Placental epithelial cell (primary cell): Measurements from ENCODE around the gene CDIP1. TPM values are rescaled to one million over a fixed set of nuclear protein-coding genes. Genes with fewer than 3 reads are reported as not detected.

Source experiments
- total RNA-seq: library from RNA; depleted of rRNA; stranded (reverse); fragments of >200 nt; gene quantifications from 2 replicates; pipeline ENCODE4 v1.2.3, GENCODE V29; 2012

Gene CDIP1
- 13.7 TPM in 2 replicates for total RNA-seq

DNA sequence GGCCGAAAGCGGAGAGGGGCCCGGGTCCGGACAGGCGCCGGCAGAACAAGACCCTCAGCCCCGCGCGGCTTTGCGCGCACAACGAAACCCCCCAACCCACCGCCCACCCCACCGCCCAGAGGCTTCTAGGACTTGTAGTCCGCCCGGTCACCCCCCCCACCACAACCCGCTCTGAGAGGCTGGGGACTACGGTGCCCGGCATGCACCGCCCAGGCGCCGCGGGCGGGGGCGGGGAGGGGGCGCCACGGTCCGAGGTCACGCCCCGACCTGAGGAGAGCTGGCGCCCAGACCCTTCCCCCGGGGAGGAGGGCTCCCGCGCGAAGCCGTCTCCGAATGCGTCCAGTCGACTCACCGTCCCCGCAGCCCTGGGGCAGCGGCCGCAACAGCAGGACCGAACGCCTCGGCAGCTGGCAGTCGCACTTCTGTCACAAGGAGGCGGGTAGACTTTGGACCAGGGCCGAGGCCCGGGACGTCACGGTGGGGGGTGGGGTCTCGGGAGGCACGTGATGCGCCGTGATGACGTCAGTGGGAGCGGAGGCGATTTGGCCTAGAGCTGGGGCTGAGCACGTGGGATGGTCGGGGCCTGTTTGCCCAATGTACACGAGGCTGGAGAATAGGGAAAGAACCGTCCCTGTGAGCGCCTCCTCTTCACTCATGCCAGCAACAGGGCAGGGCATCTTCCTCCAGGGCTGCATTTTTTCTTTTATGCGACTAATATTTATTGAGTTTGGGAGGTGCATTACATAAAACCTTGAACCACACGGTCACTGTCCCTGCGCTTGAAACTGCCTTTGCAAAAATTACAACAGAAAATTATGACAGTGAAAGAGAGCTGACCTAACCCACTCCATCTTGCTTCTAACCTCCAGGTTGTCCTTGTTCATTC, at the start of gene CDIP1:
Gene CDIP1 (minus strand): TSS at position 424 of the 886 bp plus-strand sequence. CDS start 24,643 bp downstream, outside the sequence.

DNA sequence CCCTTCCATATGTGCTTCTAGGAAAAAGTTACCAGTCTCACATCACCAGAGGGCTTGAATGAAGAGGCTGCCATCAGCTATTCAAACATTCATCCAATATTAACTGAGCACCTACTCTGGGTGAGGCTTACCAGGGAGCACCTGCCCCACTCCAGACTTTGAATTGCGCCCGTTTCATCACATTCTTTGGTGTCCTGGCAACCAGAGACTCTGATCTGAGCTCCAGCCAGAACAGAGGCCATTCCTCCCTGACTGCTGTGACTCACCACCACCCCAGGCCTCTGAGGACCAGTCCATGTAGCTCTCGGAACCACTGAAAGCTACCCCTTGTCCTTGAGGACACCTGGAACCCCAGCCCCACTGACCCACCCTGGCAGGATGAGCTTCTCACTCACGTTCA, 17.5 kb upstream of the CDIP1 start, which contains the start of gene C16orf96:
Gene C16orf96 (plus strand): TSS at position 229 of the 400 bp plus-strand sequence. CDS start 150 bp downstream, at position 379.

DNA sequence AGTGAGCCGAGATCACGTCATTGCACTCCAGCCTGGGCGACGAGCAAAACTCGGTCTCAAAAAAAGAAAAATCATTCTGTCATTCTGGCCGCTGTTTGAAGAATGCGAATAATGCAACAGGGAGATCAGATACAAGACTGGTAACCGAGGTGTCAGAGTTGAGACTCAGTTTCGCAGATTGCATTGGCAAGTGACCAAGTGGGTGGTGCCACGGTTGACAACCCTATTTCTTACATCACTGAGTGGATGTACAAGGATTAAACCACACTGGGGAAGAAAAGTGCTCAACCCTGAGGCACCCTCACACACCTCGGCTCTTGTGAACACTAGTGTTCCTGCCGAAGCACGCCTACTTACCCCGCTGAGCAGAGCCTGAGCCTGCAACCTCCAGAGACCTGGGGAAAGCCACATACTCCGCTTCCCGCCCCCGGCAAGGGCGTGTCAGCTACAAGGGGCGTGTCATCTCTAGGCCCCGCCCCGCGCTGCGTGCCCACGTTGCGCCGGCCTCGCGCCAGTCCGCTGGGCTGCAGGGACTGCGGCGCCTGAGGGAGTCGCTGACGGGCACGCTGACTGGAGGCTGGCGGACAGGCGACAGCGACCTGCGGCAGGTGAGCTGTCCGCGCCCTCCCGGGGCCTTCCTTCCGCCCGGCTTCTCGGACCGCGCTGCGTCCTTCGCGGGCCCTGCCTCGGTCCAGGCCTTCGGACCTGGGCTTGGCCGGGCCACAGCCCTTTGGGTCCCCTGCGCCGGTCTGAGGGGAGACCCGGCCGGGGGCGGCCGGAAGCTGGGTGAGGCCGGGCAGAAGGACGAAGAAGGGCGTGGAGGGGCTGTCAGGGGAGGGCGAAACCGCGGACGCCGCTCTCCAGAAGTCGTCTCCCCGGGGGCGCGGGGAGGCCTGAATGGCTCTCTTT, 62.4 kb downstream of the CDIP1 start, which contains the start of gene HMOX2:
Gene HMOX2 (plus strand): TSS at position 519 of the 909 bp plus-strand sequence. CDS start 29,127 bp downstream, outside the sequence.

DNA sequence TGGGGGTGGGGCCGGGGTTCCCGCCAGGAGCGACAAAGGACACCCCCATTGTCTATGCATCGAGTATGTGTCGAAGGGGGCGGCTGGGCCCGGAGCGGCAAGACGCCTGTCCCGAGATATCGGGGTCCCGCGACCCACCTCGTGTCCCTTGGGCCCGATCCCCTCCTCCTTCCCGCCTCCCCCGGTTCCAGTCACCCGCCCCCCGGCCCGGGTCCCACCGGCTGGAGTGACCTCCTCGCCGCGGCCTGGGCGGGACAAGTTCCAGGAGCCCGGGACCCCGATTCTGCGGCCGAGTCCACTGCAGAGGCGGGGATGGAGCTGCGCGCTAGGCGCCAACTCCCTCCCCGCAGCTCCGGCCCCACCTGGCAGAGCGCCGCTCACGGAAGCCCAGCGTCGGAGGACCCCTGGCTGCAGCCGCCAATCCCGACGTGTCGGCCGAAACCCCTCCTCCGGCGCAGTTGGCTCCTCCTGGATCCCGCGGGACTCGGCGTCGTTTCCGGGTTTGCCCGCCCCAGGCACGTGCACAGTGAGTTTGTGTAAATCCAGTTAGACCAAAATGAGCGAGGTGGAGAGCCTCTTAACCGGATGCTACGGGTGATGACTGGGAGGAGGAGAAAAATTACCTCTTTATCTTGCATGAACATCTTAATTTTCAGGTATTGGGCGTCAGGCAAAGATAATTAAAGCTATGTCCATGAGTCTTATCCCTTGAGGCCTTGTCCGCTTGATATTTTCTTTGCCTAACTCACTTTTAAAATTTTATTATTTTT, 64.2 kb downstream of the CDIP1 start, which contains the start of gene NMRAL1:
Gene NMRAL1 (minus strand): TSS at position 434 of the 770 bp plus-strand sequence. CDS start 493 bp downstream, outside the sequence.

Other genes starting within 250 kb of the CDIP1 start
- 1.5 and 2.0 TPM in 2 replicates for gene GLIS2, start 222.7 kb downstream of the CDIP1 start, total RNA-seq
- gene PAM16, start 187.5 kb downstream of the CDIP1 start, total RNA-seq: 14.9 and 26.5 TPM in 2 replicates
- 28.7 and 35.4 TPM in 2 replicates for gene VASN, start 166.9 kb downstream of the CDIP1 start, total RNA-seq
- 11.8 and 19.8 TPM in 2 replicates for gene CORO7, start 122.2 kb downstream of the CDIP1 start, total RNA-seq
- 24.3 and 35.2 TPM in 2 replicates for gene DNAJA3, start 112.9 kb downstream of the CDIP1 start, total RNA-seq
- 132 and 137 TPM in 2 replicates for gene NMRAL1, start 64.1 kb downstream of the CDIP1 start, total RNA-seq
- 46.7 and 86.8 TPM in 2 replicates for gene HMOX2, start 62.4 kb downstream of the CDIP1 start, total RNA-seq
- 0.39 TPM in 1 of 2 replicates, not detected in the other for gene C16orf96, start 17.6 kb upstream of the CDIP1 start, total RNA-seq
- 18.5 and 19.6 TPM in 2 replicates for gene UBALD1, start 76.1 kb upstream of the CDIP1 start, total RNA-seq
- gene MGRN1, start 86.1 kb upstream of the CDIP1 start, total RNA-seq: 29.1 and 42.5 TPM in 2 replicates
- gene NUDT16L1, start 154.8 kb upstream of the CDIP1 start, total RNA-seq: 23.2 and 27.7 TPM in 2 replicates
- 18.5 and 19.2 TPM in 2 replicates for gene ANKS3, start 195.5 kb upstream of the CDIP1 start, total RNA-seq
- 0.39 and 0.54 TPM in 2 replicates for gene DNAAF8, start 195.8 kb upstream of the CDIP1 start, total RNA-seq
- gene ZNF500, start 228.4 kb upstream of the CDIP1 start, total RNA-seq: 15.3 and 17.8 TPM in 2 replicates
- gene SEPTIN12, start 249.6 kb upstream of the CDIP1 start, total RNA-seq: not detected in 2 replicates